Hepatocyte (in vitro differentiated cells): ENCODE measurements around the gene FCER2. TPM values are rescaled to one million over a fixed set of nuclear protein-coding genes. Genes with fewer than 3 reads are reported as not detected.

ENCODE experiments used
- DNase-seq: peaks from one replicate; pipeline ENCODE4 v3.0.0-alpha.2; 2016; ENCODE audit warnings: low spot score
- H2AFZ ChIP-seq: fragments of 200-600 bp; sonication (generic); 2 replicates; pipeline ENCODE4 v1.6.0; 2016; ENCODE audit warnings: antibody characterized with exemption, mild to moderate bottlenecking
- H3K27ac ChIP-seq: fragments of 200-600 bp; sonication (generic); 2 replicates; pipeline ENCODE4 v1.5.1; 2016; ENCODE audit warnings: mild to moderate bottlenecking
- H3K27me3 ChIP-seq: fragments of 200-600 bp; sonication (generic); 2 replicates; pipeline ENCODE4 v1.6.1; 2016
- H3K36me3 ChIP-seq: fragments of 200-600 bp; sonication (generic); replicated peaks from 2 replicates; pipeline ENCODE4 v1.5.1; 2016; ENCODE audit warnings: low read depth; ENCODE audit not compliant: insufficient read depth
- H3K4me1 ChIP-seq: fragments of 200-600 bp; sonication (generic); 2 replicates; pipeline ENCODE4 v1.5.1; 2016; ENCODE audit warnings: mild to moderate bottlenecking, moderate library complexity; ENCODE audit not compliant: insufficient read depth
- H3K4me2 ChIP-seq: fragments of 200-600 bp; sonication (generic); 2 replicates; pipeline ENCODE4 v1.6.0; 2016
- H3K4me3 ChIP-seq: fragments of 200-600 bp; sonication (generic); 2 replicates; pipeline ENCODE4 v1.5.1; 2016; ENCODE audit warnings: mild to moderate bottlenecking
- H3K79me2 ChIP-seq: fragments of 200-600 bp; sonication (generic); 2 replicates; pipeline ENCODE4 v1.6.0; 2017; ENCODE audit warnings: mild to moderate bottlenecking
- H3K9me2 ChIP-seq: fragments of 200-600 bp; sonication (generic); replicated peaks from 2 replicates; pipeline ENCODE4 v1.6.0; 2017; ENCODE audit warnings: mild to moderate bottlenecking; ENCODE audit not compliant: insufficient read depth
- H3K9me3 ChIP-seq: fragments of 200-600 bp; sonication (generic); 2 replicates; pipeline ENCODE4 v1.5.1; 2016; ENCODE audit warnings: low read depth, mild to moderate bottlenecking
- H4K20me1 ChIP-seq: fragments of 200-600 bp; sonication (generic); 2 replicates; pipeline ENCODE4 v1.6.0; 2016; ENCODE audit warnings: mild to moderate bottlenecking; ENCODE audit not compliant: insufficient read depth, poor library complexity, severe bottlenecking
- EZH2 ChIP-seq: fragments of 200-600 bp; sonication (generic); IDR thresholded peaks from 2 replicates; pipeline ENCODE4 v1.6.1; 2016; ENCODE audit warnings: antibody characterized with exemption, mild to moderate bottlenecking, borderline replicate concordance
- EZH2phosphoT487 ChIP-seq: fragments of 200-600 bp; sonication (generic); IDR thresholded peaks from one replicate; pipeline ENCODE4 v1.6.1; 2018; ENCODE audit warnings: antibody characterized with exemption, mild to moderate bottlenecking, low read depth, moderate library complexity; ENCODE audit not compliant: unreplicated experiment, severe bottlenecking
- WGBS: methylation state at CpG from one replicate; pipeline ENCODE4 v1.1.6; 2016; ENCODE audit warnings: low lambda C conversion rate; ENCODE audit errors: missing lambda C conversion rate; 5-methylcytosine and 5-hydroxymethylcytosine counted together
- polyA plus RNA-seq: library from polyadenylated mRNA; unstranded; fragments of >200 nt; fragmentation: Nextera tagmentation; extraction: Ambion mirVana; gene quantifications from 2 replicates; pipeline ENCODE4 v1.2.1, GENCODE V29; 2016
- total RNA-seq: library from RNA; depleted of rRNA; stranded (reverse); fragments of >200 nt; gene quantifications from 2 replicates; pipeline ENCODE4 v1.2.3, GENCODE V29; 2014
- TF ChIP-seq, protein P1 (sequence below): fragments of 200-600 bp; sonication (generic); IDR thresholded peaks from 2 replicates; pipeline ENCODE4 v1.5.1; 2016; ENCODE audit warnings: antibody characterized with exemption, mild to moderate bottlenecking; ENCODE audit not compliant: poor library complexity

FCER2 gene, protein sequence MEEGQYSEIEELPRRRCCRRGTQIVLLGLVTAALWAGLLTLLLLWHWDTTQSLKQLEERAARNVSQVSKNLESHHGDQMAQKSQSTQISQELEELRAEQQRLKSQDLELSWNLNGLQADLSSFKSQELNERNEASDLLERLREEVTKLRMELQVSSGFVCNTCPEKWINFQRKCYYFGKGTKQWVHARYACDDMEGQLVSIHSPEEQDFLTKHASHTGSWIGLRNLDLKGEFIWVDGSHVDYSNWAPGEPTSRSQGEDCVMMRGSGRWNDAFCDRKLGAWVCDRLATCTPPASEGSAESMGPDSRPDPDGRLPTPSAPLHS
- total RNA-seq (not detected in 2 replicates), polyA plus RNA-seq (not detected in 2 replicates)

DNA sequence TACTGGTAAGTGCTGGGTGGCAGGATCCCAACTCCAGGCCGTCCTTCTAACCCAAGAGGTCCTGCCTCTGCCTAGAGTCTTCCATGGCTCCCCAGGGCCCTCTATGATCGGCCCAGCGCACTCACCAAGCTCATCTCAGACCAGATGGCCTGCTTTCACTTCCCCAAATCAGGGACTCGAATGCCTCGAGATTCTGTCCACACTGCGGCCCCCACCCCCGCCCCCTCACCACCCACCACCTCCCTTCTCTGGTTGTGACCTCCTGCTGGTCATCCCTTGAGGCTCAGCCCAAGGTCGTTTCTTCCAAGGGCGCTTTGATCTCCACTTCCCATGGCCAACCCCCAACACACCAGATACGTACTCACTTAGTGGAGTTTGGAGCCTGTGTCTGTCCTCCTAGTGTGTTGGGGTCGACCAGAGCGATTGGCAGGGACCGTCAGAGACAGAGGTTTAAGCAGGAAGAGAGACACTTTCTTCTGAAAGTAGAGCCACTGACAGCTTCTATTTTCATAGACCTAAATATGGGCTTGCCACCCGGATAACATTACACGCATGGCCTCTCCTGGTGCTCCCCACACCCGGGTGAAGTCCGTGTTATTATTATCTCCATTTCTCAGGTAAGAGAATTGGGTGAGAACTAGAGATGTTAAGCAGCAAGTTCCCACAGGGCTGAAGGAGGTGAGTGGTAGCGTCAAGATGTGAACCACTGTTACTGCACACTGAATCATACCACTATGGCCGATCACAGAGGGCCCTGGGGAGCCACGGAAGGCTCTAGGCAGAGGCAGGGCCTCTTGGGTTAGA lies at the start of gene FCER2:
Gene FCER2, minus strand, starts transcription at position 478 of the 804 bp plus-strand sequence. CDS start 2,371 bp downstream, outside the sequence.
- no peaks in the 10 kb centered on the region for H3K9me2 ChIP-seq
- no peaks in the 10 kb centered on the region for H4K20me1 ChIP-seq
- H3K9me3 ChIP-seq, result no peaks in the 10 kb centered on the region
- TF ChIP-seq EZH2, result no peak
- no peak for TF ChIP-seq EZH2phosphoT487
- TF ChIP-seq, protein P1, sequence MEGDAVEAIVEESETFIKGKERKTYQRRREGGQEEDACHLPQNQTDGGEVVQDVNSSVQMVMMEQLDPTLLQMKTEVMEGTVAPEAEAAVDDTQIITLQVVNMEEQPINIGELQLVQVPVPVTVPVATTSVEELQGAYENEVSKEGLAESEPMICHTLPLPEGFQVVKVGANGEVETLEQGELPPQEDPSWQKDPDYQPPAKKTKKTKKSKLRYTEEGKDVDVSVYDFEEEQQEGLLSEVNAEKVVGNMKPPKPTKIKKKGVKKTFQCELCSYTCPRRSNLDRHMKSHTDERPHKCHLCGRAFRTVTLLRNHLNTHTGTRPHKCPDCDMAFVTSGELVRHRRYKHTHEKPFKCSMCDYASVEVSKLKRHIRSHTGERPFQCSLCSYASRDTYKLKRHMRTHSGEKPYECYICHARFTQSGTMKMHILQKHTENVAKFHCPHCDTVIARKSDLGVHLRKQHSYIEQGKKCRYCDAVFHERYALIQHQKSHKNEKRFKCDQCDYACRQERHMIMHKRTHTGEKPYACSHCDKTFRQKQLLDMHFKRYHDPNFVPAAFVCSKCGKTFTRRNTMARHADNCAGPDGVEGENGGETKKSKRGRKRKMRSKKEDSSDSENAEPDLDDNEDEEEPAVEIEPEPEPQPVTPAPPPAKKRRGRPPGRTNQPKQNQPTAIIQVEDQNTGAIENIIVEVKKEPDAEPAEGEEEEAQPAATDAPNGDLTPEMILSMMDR, result no peak
- H2AFZ ChIP-seq, result no peak within 1 kb of the TSS
- no peak for DNase-seq
- no peaks in the 10 kb centered on the region for H3K4me1 ChIP-seq
- H3K79me2 ChIP-seq, result no peaks in the 10 kb centered on the region
- WGBS, result 68% methylated on average over 18 of the region's 20 CpGs
- no peaks in the 10 kb centered on the region for H3K36me3 ChIP-seq
- H3K27ac ChIP-seq, result no peak within 1 kb of the TSS
- no peak within 1 kb of the TSS for H3K4me3 ChIP-seq
- H3K4me2 ChIP-seq, result no peak within 1 kb of the TSS
- peaks cover 6% of the 10 kb centered on the region for H3K27me3 ChIP-seq

DNA sequence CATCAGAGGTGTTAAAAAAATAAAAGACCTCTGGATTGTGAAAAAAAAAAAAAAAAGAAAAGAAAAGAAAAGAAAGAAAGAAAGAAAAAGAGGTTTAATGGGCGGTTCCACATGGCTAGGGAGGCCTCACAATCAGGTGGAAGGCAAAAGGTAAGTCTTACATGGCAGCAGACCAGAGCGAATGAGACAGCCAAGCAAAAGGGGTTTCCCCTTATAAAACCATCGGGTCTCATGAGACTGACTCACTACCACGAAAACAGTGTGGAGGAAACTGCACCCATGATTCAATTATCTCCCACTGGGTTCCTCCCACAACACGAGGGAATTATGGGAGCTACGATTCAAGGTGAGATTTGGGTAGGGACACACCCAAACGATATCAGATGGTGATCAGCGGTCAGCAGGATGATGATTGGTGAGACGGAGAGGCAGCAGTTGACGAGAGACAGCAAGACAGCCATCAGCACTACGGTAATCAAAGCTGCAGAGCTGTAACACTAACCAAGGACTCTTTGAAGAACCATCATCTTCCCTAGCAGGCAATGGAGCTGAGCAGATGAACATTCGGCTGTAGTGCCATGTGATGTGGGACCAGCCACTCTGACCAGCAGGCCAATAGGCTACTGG lies 49.3 kb upstream of the FCER2 start:
- DNase-seq, result no peak
- no peaks in the 10 kb centered on the region for H3K36me3 ChIP-seq
- H3K4me1 ChIP-seq, result no peaks in the 10 kb centered on the region
- no peaks in the 10 kb centered on the region for H3K27me3 ChIP-seq
- TF ChIP-seq EZH2phosphoT487 (no peak), EZH2 (no peak)
- TF ChIP-seq, protein P1, result no peak
- no peak overlapping the region for H3K4me2 ChIP-seq
- H2AFZ ChIP-seq, result no peak overlapping the region
- no peak overlapping the region for H3K27ac ChIP-seq
- no peaks in the 10 kb centered on the region for H4K20me1 ChIP-seq
- 84% methylated on average over 12 of the region's 12 CpGs for WGBS
- no peaks in the 10 kb centered on the region for H3K79me2 ChIP-seq
- no peak overlapping the region for H3K4me3 ChIP-seq
- H3K9me2 ChIP-seq, result no peaks in the 10 kb centered on the region
- H3K9me3 ChIP-seq, result no peaks in the 10 kb centered on the region

DNA sequence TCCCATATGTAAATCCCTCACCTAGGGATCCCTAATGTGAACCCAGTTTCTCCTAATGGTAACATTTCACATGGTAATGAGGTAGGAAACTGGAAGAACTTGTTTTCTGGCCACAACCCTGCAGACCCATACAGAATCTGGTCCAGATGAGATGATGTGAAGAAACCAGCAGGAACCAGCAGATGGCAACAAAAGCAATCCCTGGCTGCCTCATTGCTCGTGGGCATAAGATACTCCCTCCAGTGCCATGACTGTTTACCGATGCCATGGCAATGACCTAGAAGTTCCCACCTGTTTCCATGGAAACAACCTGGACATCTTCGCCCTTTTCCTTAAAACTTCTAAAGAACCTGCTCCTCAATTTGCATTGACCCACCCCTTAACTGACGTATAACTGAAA lies 46.8 kb upstream of the FCER2 start:
- 46% methylated on average over 4 of the region's 4 CpGs for WGBS
- Histone ChIP-seq H3K9me3 (no peaks in the 10 kb centered on the region), H3K4me1 (no peaks in the 10 kb centered on the region), H3K27me3 (peaks cover 4% of the 10 kb centered on the region), H3K36me3 (no peaks in the 10 kb centered on the region), H3K4me3 (no peak overlapping the region), H2AFZ (no peak overlapping the region), H3K4me2 (no peak overlapping the region), H4K20me1 (no peaks in the 10 kb centered on the region), H3K9me2 (no peaks in the 10 kb centered on the region), H3K79me2 (no peaks in the 10 kb centered on the region), H3K27ac (no peak overlapping the region)
- TF ChIP-seq, protein P1, result peak; percentile 15
- no peak for TF ChIP-seq EZH2
- DNase-seq, result no peak
